GM23338 (cell line): Measurements from ENCODE around the gene SERGEF. TPM values are rescaled to one million over a fixed set of nuclear protein-coding genes. Genes with fewer than 3 reads are reported as not detected.
"Not testable (repeated sequence)": the region's sequence is repeated elsewhere in the genome, so short reads cannot be mapped to it uniquely, and the experiment has no call there.

ENCODE experiments used
- ATAC-seq: fragments of 200-7000 bp; cut with Tn5 transposase; 3 replicates; pipeline ENCODE4 v1.9.1; 2020
- DNase-seq: peaks from one replicate; pipeline ENCODE4 v3.0.0-alpha.2; 2015; ENCODE audit warnings: low spot score
- H2AFZ ChIP-seq: fragments of 200-600 bp; sonication (generic); 2 replicates; pipeline ENCODE4 v1.8.0; 2016; ENCODE audit warnings: antibody characterized with exemption, mild to moderate bottlenecking, moderate library complexity
- H3F3A ChIP-seq: fragments of 200-600 bp; sonication (generic); replicated peaks from 2 replicates; pipeline ENCODE4 v1.8.0; 2017; ENCODE audit warnings: antibody characterized with exemption, mixed run types, low read depth
- H3K27ac ChIP-seq: fragments of 200-600 bp; sonication (generic); 2 replicates; pipeline ENCODE4 v1.6.1; 2016; ENCODE audit warnings: low read depth
- H3K27me3 ChIP-seq: fragments of 200-600 bp; sonication (generic); 2 replicates; pipeline ENCODE4 v1.8.0; 2016; ENCODE audit warnings: mild to moderate bottlenecking, mixed run types, moderate library complexity; ENCODE audit not compliant: insufficient read depth
- H3K36me3 ChIP-seq: fragments of 200-600 bp; sonication (generic); 2 replicates; pipeline ENCODE4 v1.8.0; 2016; ENCODE audit warnings: mild to moderate bottlenecking; ENCODE audit not compliant: insufficient read depth
- H3K4me1 ChIP-seq: fragments of 200-600 bp; sonication (generic); 2 replicates; pipeline ENCODE4 v1.8.0; 2016; ENCODE audit warnings: mild to moderate bottlenecking, moderate library complexity; ENCODE audit not compliant: insufficient read depth
- H3K4me2 ChIP-seq: fragments of 200-600 bp; sonication (generic); 2 replicates; pipeline ENCODE4 v1.7.1; 2017; ENCODE audit warnings: mixed run types
- H3K4me3 ChIP-seq: fragments of 200-600 bp; sonication (generic); 2 replicates; pipeline ENCODE4 v1.6.1; 2016; ENCODE audit warnings: mixed run types
- H3K79me2 ChIP-seq: fragments of 200-600 bp; sonication (generic); replicated peaks from 2 replicates; pipeline ENCODE4 v1.8.0; 2017; ENCODE audit warnings: mild to moderate bottlenecking; ENCODE audit not compliant: insufficient read depth
- H3K9me2 ChIP-seq: fragments of 200-600 bp; sonication (generic); 2 replicates; pipeline ENCODE4 v1.8.0; 2017; ENCODE audit not compliant: insufficient read depth
- H4K20me1 ChIP-seq: fragments of 200-600 bp; sonication (generic); replicated peaks from 2 replicates; pipeline ENCODE4 v1.8.0; 2017; ENCODE audit warnings: mild to moderate bottlenecking; ENCODE audit not compliant: insufficient read depth
- H3K27ac Mint-ChIP-seq: 2 replicates; pipeline ENCODE4 v1.8.0; 2020; ENCODE audit warnings: inconsistent platforms, mild to moderate bottlenecking, moderate library complexity, mixed read lengths
- H3K27me3 Mint-ChIP-seq: 3 replicates; pipeline ENCODE4 v1.8.0; 2022; ENCODE audit warnings: low read depth, mild to moderate bottlenecking, moderate library complexity, mixed read lengths, inconsistent platforms; ENCODE audit not compliant: insufficient read depth, poor library complexity
- H3K36me3 Mint-ChIP-seq: 3 replicates; pipeline ENCODE4 v1.8.0; 2021; ENCODE audit warnings: low read depth, mild to moderate bottlenecking, inconsistent platforms, moderate library complexity, mixed read lengths
- H3K4me1 Mint-ChIP-seq: 3 replicates; pipeline ENCODE4 v1.8.0; 2020; ENCODE audit warnings: mild to moderate bottlenecking, inconsistent platforms, mixed read lengths
- H3K4me3 Mint-ChIP-seq: 3 replicates; pipeline ENCODE4 v1.8.0; 2021; ENCODE audit warnings: moderate library complexity, mild to moderate bottlenecking, inconsistent platforms, mixed read lengths
- H3K9me3 Mint-ChIP-seq: 3 replicates; pipeline ENCODE4 v1.8.0; 2020; ENCODE audit warnings: moderate library complexity, mild to moderate bottlenecking, inconsistent platforms, mixed read lengths
- CREB1 ChIP-seq: fragments of 250-450 bp; sonication (Bioruptor Pico); IDR thresholded peaks from 2 replicates; pipeline ENCODE4 v1.5.0; 2020; ENCODE audit warnings: low read depth, mild to moderate bottlenecking, moderate library complexity
- EZH2phosphoT487 ChIP-seq: fragments of 200-600 bp; sonication (generic); IDR thresholded peaks from one replicate; pipeline ENCODE4 v1.8.1; 2018; ENCODE audit warnings: antibody characterized with exemption; ENCODE audit not compliant: unreplicated experiment
- NANOG ChIP-seq: IDR thresholded peaks from 2 replicates; pipeline ENCODE4 v1.6.1; 2016; ENCODE audit warnings: antibody characterized with exemption, borderline replicate concordance
- POLR2AphosphoS5 ChIP-seq: IDR thresholded peaks from 2 replicates; pipeline ENCODE4 v1.6.1; 2016; ENCODE audit warnings: antibody characterized with exemption, low read depth
- REST ChIP-seq: IDR thresholded peaks from one replicate; pipeline ENCODE4 v1.6.1; 2018; ENCODE audit warnings: antibody characterized with exemption; ENCODE audit not compliant: unreplicated experiment
- STAT1 ChIP-seq: IDR thresholded peaks from one replicate; pipeline ENCODE4 v1.6.1; 2016; ENCODE audit warnings: antibody characterized with exemption; ENCODE audit not compliant: unreplicated experiment
- ZNF331 ChIP-seq: fragments of 250-450 bp; sonication (Bioruptor Pico); IDR thresholded peaks from 2 replicates; pipeline ENCODE4 v1.5.0; 2020; ENCODE audit warnings: low read depth, mild to moderate bottlenecking, moderate library complexity
- polyA plus RNA-seq: library from polyadenylated mRNA; unstranded; fragments of >200 nt; fragmentation: Nextera tagmentation; extraction: Ambion mirVana; gene quantifications from 2 replicates; pipeline ENCODE4 v1.2.1, GENCODE V29; 2016
- total RNA-seq: library from RNA; depleted of rRNA; stranded (reverse); fragments of >200 nt; shearing (Covaris generic); gene quantifications from 2 replicates; pipeline ENCODE4 v1.2.3, GENCODE V29; 2014

SERGEF gene
- total and polyA plus RNA-seq, 2 experiments from 2014 or later, result 24.2 to 27.9 TPM

GRCh38 chr11:17873586-17873985 lies 139.3 kb downstream of the SERGEF start (continued):
- no peak for TF ChIP-seq REST
- TF ChIP-seq STAT1, result no peak
- no peak for TF ChIP-seq POLR2AphosphoS5
- TF ChIP-seq NANOG, result no peak
- no peak for TF ChIP-seq CREB1 (CRISPR knock-in tag)

GRCh38 chr11:17868398-17868797 lies 144.4 kb downstream of the SERGEF start:
- H3K27me3 Mint-ChIP-seq, H3K4me1 Mint-ChIP-seq, H3K4me3 ChIP-seq, H3K4me1 ChIP-seq, H3K27ac ChIP-seq, ATAC-seq, H3K36me3 ChIP-seq, H3K4me2 ChIP-seq, H2AFZ ChIP-seq, H3K4me3 Mint-ChIP-seq, H3F3A ChIP-seq, H3K79me2 ChIP-seq, DNase-seq, H3K27me3 ChIP-seq, H4K20me1 ChIP-seq, H3K9me2 ChIP-seq, H3K27ac Mint-ChIP-seq: not testable (repeated sequence)
- peaks cover 15% of the 10 kb centered on the region for H3K36me3 Mint-ChIP-seq
- peaks cover 20% of the 10 kb centered on the region for H3K9me3 Mint-ChIP-seq

- H4K20me1 ChIP-seq, result peaks cover 5% of the 10 kb centered on the region; the same call in 1 of the 2 replicates
- no peaks in the 10 kb centered on the region for H3K9me2 ChIP-seq
- DNase-seq (no peak), ATAC-seq (no peak)
- H3K27ac Mint-ChIP-seq, result no peak overlapping the region
- H3F3A ChIP-seq, result no peaks in the 10 kb centered on the region
- peaks cover 15% of the 10 kb centered on the region for H3K4me1 Mint-ChIP-seq
- no peak overlapping the region for H3K4me3 ChIP-seq
- peaks cover 13% of the 10 kb centered on the region for H3K4me1 ChIP-seq
- no peaks in the 10 kb centered on the region for H3K27me3 ChIP-seq
- H3K36me3 Mint-ChIP-seq, result peaks cover 15% of the 10 kb centered on the region
- H3K4me2 ChIP-seq, result no peak overlapping the region
- H3K27ac ChIP-seq, result no peak overlapping the region
- 0 out of 2 replicates have a peak, but pooled peaks cover 7% of the 10 kb centered on the region for H3K36me3 ChIP-seq
- no peaks in the 10 kb centered on the region for H3K27me3 Mint-ChIP-seq
- no peaks in the 10 kb centered on the region for H3K79me2 ChIP-seq
- TF ChIP-seq ZNF331 (CRISPR knock-in tag) (no peak), EZH2phosphoT487 (no peak)
- no peak overlapping the region for H2AFZ ChIP-seq
- peaks cover 20% of the 10 kb centered on the region for H3K9me3 Mint-ChIP-seq
- no peak overlapping the region for H3K4me3 Mint-ChIP-seq
Measured at GRCh38 chr11:17867341-17867740, 145.5 kb downstream of the SERGEF start.
